Mesothelial cell of epicardium (in vitro differentiated cells): Measurements from ENCODE around the gene GPR146. TPM values are rescaled to one million over a fixed set of nuclear protein-coding genes. Genes with fewer than 3 reads are reported as not detected.

Source experiments
- DNase-seq, 2 experiments: peaks; one replicate each; pipeline ENCODE4 v3.0.0; 2021; ENCODE audit warnings: low spot score in 2 of 2; ENCODE audit not compliant: unreplicated experiment in 2 of 2
- H3K27ac Mint-ChIP-seq: 2 replicates; pipeline ENCODE4 v1.8.0; 2021; ENCODE audit warnings: mixed read lengths
- H3K27me3 Mint-ChIP-seq: 2 replicates; pipeline ENCODE4 v1.8.0; 2021; ENCODE audit warnings: low read depth, mixed read lengths
- H3K36me3 Mint-ChIP-seq: 2 replicates; pipeline ENCODE4 v1.8.0; 2021; ENCODE audit warnings: mixed read lengths
- H3K4me1 Mint-ChIP-seq: 2 replicates; pipeline ENCODE4 v1.8.0; 2021; ENCODE audit warnings: mixed read lengths
- H3K4me3 Mint-ChIP-seq: 2 replicates; pipeline ENCODE4 v1.8.0; 2021; ENCODE audit warnings: mild to moderate bottlenecking, moderate library complexity, mixed read lengths
- H3K9me3 Mint-ChIP-seq: 2 replicates; pipeline ENCODE4 v1.8.0; 2021; ENCODE audit warnings: mixed read lengths
- total RNA-seq: library from RNA; stranded (reverse); gene quantifications from 3 replicates; pipeline ENCODE4 v1.2.1, GENCODE V29; 2021
- TF ChIP-seq, protein P1 (sequence below): fragments of 200-600 bp; sonication (generic); IDR thresholded peaks from one replicate; pipeline ENCODE4 v1.5.0; 2021; ENCODE audit warnings: antibody characterized with exemption; ENCODE audit not compliant: unreplicated experiment

Gene GPR146, protein sequence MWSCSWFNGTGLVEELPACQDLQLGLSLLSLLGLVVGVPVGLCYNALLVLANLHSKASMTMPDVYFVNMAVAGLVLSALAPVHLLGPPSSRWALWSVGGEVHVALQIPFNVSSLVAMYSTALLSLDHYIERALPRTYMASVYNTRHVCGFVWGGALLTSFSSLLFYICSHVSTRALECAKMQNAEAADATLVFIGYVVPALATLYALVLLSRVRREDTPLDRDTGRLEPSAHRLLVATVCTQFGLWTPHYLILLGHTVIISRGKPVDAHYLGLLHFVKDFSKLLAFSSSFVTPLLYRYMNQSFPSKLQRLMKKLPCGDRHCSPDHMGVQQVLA
- 1.0 to 1.6 TPM (median 1.0 TPM) in 3 replicates for total RNA-seq

DNA sequence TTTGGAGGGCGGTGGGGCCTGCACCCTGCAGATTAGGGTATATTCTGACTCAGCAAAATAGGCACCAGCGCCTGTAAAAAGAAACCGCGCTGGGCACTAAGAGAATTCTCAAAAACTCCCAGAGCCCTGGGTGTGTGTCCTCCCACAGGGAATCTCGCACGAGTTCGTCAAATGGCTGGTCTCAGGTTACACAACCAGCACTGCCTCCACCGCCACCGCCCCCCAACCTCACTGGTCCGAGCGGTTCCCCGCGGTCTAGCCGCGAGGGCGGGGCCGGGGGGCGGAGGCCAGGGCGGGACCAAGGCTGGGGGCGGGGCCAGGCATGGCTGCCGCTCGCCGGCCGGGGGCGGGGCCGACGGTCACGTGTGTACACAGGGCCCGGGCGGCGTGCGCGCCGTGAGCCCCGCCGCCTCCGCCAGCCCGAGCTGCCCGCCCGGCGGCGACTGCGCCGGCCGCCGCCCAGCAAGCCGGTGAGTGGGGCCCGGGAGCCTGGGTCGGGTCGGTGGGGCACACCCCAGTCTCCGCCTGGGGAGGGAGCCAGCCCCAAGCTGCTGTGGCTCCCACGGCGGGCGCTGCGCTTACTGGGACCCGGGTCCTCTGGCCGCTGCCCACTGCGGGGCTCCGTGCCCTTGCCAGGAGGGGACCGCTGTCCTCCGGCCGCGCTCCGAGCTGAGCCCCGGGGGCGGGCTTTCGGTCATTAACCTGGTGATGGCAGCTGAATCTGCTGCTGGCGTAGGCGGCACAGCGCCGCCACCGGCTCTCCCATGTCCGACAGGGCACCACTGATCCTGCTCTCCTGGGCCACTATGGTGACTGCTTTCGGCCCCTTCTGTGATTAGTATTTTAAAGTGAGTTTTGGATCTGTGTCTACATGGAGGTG is at the start of gene GPR146:
Gene GPR146, plus strand, starts transcription at position 358 of the 880 bp plus-strand sequence. CDS start 12,970 bp downstream, outside the sequence.
- H3K9me3 Mint-ChIP-seq, result no peaks in the 10 kb centered on the region
- H3K4me3 Mint-ChIP-seq, result peak within 1 kb of the TSS; percentile 75
- H3K27me3 Mint-ChIP-seq, result peaks cover 2% of the 10 kb centered on the region
- H3K4me1 Mint-ChIP-seq, result peaks cover 41% of the 10 kb centered on the region
- no peaks in the 10 kb centered on the region for H3K36me3 Mint-ChIP-seq
- H3K27ac Mint-ChIP-seq, result peak within 1 kb of the TSS; percentile 97
- TF ChIP-seq, protein P1, sequence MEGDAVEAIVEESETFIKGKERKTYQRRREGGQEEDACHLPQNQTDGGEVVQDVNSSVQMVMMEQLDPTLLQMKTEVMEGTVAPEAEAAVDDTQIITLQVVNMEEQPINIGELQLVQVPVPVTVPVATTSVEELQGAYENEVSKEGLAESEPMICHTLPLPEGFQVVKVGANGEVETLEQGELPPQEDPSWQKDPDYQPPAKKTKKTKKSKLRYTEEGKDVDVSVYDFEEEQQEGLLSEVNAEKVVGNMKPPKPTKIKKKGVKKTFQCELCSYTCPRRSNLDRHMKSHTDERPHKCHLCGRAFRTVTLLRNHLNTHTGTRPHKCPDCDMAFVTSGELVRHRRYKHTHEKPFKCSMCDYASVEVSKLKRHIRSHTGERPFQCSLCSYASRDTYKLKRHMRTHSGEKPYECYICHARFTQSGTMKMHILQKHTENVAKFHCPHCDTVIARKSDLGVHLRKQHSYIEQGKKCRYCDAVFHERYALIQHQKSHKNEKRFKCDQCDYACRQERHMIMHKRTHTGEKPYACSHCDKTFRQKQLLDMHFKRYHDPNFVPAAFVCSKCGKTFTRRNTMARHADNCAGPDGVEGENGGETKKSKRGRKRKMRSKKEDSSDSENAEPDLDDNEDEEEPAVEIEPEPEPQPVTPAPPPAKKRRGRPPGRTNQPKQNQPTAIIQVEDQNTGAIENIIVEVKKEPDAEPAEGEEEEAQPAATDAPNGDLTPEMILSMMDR, result peak; percentile 16
- DNase-seq, result peak; percentile 99

DNA sequence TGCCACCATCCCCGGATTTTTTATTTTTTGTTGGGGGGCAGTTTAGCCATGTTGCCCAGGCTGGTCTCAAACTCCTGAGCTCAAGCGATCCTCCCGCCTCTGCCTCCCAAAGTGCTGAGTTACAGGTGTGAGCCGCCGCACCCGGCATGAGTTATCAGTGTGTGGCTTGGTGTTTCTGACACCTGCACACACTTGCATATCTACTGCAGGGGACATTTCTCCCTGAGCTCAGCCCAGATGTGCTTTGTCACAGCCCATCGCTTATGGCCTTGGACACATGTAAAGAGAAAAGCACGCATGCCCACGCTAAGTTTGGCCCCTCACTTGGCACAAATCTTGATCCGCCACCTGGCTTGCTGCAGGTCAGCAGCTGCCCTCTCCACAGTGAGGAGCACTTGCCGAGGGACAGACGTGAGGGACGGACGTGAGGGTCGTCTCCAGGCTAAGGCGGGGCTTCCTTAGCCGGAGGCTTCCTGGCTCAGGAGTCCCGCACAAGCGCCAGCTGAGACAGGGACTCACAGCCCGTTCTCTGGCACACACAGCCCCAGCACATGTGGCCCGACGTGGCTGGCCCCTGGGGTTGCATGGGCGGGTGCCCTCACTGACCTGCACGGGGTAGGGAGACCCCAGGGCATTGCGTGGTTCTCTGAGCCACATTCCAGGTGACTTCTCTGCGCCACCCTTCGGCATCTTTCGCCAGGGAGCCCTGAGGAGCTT is 49.6 kb upstream of the GPR146 start:
- peaks cover 11% of the 10 kb centered on the region for H3K4me1 Mint-ChIP-seq

DNA sequence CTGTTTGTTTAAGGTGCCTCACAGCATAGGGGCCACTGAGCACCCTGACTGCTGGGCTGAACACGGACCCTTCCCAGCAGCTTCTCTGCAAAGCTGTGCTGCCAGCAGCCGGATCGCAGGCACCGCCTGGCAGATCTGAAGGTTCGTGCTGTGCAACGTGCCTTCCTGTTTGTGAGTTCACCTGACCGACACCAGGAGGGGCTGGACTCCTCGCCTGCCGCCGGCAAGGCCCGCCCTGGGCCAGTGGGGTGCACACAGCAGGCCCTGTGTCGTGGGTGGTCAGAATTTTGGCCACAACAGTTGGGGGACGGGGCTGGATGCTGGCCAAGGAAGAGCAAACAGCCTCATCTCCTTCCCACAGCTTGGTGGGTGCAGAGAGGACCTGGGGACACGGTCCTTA is 48.8 kb upstream of the GPR146 start:
- Mint-ChIP-seq H3K4me3 (no peak overlapping the region), H3K27me3 (no peaks in the 10 kb centered on the region), H3K4me1 (peaks cover 11% of the 10 kb centered on the region), H3K36me3 (peaks cover 2% of the 10 kb centered on the region), H3K9me3 (no peaks in the 10 kb centered on the region), H3K27ac (no peak overlapping the region)
- TF ChIP-seq, protein P1, result no peak
- DNase-seq, result no peak

More for the DNA sequence above, 49.6 kb upstream of the GPR146 start:
- no peak overlapping the region for H3K27ac Mint-ChIP-seq
- TF ChIP-seq, protein P1, result no peak
- H3K27me3 Mint-ChIP-seq, result no peaks in the 10 kb centered on the region
- no peak overlapping the region for H3K4me3 Mint-ChIP-seq
- DNase-seq, result no peak
- H3K36me3 Mint-ChIP-seq, result peaks cover 2% of the 10 kb centered on the region
- H3K9me3 Mint-ChIP-seq, result no peaks in the 10 kb centered on the region

DNA sequence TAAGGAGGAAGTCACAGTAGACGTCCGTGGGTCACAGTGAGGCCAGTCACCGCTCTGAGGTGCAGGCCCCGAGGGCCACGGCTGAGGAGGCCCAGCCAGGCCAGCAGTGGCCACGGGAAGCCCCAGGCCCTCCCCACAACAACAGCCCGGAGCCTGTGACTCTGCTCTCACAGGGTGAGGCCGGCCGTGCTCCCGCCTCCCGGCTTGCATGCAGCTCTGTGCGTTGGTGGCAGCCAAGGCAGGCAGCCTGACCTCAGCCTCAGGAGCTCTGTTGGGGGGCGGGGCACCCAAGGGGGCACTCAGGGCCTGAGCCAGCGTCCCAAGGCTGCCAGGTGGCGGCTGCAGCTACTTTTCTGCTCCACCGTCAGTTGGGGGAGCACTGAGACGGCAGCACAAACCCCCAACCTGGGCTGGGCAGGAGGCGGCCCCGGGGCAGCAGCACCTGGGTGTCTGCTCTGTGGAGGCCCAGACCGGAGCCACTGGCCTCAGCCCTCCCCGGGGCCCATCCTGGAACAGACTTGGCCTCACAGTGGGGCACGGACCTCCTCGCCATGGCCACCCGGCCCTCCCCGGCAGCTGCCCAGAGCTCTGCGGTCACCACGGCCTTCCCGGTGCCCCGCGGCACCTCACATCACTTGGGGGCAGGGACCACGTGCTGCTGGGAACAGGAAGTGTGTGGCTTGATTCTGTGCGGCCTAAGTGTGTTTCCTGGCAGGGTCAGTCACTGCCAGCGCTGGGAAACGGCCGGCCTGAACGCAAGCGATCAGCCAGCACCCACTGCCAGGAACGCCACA is 48.1 kb upstream of the GPR146 start:
- TF ChIP-seq, protein P1, result no peak

More for the DNA sequence above, 48.1 kb upstream of the GPR146 start:
- Mint-ChIP-seq H3K36me3 (peaks cover 2% of the 10 kb centered on the region), H3K4me3 (no peak overlapping the region), H3K9me3 (no peaks in the 10 kb centered on the region), H3K27ac (no peak overlapping the region), H3K27me3 (no peaks in the 10 kb centered on the region), H3K4me1 (peaks cover 11% of the 10 kb centered on the region)
- DNase-seq, result no peak
